ENCODE results near the gene PALM.
"Not testable (repeated sequence)": the region's sequence is repeated elsewhere in the genome, so short reads cannot be mapped to it uniquely, and the experiment has no call there.

The PALM gene

DNA sequence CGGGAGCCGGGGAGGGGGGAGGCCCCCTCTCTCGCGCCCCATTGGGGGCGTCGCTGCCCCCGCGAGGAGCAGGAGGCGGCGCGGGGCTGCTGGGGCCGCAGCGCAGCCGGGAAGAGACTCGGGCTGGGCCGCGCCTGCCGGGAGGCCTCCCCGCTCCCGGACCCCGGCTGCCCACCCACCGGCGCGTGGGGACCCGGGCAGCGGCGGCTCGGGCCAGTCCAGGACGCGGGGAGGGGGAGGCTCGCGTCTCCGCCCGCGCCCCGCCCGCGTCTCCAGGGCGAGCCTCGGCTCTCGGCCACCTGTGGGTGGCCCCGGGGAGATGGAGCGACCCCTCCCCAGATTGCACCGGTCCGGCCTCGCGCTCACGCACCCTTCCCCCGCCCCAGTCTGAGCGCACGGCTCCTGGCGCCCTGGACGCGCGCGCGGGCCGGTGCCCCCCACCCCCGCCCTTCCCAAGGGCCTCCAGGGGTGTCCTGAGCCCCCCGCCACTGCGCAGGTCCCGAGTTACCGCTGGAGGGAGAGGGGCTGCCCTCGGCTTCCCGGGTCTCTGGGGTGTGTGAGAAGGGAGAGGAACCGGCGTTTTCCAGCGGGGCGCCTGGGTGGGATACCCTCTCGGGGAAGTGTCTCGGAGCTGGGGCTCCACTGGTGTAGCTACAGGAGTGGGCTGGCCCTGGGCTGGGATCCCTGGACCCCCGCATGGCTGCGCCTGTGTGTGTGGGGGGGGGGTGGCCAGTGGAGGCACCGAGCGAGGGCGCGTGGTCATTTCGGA lies 645 bp downstream of the PALM start:
- no peak for DNase-seq

GRCh38 chr19:709965-710571 lies 1.3 kb downstream of the PALM start:
- DNase-seq: no peak

DNA sequence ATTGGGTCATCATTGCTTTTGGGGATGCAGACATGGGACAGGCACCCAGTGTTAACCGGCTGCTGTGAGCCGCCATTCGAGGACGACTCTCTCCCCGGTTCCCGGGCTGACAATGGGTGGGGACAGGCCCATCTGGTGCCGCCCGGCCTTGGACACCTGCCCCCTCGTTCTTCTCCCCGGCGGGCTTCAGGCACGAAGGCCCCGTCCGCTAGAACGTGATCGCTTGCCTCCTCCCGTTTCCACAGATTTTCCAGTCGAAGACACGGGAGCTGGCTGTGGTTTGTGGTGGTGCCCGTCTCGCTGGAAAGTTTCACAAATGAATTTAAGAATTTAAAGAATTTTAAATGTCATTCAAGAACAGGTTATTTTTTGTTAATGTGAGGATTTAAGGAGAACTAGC lies 2.0 kb downstream of the PALM start:
- DNase-seq: no peak

- no peak for DNase-seq
Observed at GRCh38 chr19:711254-711653, 2.5 kb downstream of the PALM start.

- DNase-seq: no peak
Observed at GRCh38 chr19:715347-715746, 6.6 kb downstream of the PALM start.

DNA sequence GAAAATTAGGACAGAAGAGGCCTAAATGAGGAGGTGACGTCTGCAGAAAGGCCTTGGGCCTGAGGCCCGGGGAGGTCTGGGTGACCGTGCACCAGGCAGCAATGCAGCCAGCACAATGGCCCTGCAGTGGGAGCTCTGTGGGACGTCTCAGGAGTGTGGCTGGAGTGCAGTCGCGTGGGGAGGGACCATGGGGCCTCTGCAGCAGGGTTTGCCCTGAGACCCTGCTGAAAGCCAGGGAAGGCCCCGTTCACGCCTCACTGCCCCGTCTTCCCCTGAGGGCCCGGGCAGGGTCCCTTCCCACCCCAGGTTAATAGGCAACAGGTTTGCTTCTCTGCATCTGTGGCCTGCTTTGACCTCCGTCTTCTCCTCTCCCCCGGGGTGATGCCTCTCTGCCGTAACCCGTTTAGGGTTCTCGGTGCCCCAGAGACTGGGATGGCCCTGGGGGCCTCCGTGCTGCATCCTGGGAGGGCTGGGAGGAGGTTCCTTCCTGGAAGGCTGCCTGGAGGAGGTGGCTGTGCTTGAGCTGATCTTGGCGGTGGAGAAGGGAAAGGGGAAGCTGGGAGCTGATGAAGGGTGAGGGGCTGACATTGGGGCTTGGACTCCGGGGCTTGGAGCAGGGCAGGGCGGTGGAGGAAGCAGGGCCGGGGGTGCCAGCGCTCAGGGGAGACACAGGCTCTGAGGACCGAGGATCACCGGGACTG lies 9.7 kb downstream of the PALM start:
- DNase-seq: no peak

DNA sequence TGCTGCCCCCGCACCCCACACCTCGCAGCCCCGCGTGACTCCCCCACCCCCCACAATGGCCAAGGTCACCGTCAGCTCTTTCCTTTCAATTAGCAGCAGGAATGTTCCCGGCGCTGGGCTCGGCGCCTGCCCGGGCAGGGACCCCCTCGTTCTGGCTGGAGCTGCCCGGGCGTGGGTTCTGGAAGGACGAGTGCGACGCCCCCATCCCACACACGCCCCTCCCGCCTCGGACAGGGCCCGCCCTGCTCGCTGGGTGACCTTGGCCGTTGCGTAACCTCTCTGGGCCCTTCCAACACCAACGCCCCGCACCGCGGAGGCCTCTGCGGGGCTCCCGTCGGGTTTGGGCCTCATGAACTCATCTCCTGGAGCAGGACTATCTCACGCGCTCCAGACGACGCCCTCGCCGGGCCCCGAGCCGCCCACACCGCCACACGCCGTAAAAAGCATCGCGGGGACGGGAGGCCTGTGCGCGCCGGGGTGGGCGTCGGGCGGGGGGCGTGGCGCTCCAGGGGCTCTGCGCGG lies 10.3 kb downstream of the PALM start:
- no peak for DNase-seq

GRCh38 chr19:719636-720344 lies 11.1 kb downstream of the PALM start:
- no peak for DNase-seq

- DNase-seq: no peak
Observed at GRCh38 chr19:720345-721160, 11.8 kb downstream of the PALM start.

GRCh38 chr19:722553-723101 lies 13.9 kb downstream of the PALM start:
- DNase-seq: no peak

DNA sequence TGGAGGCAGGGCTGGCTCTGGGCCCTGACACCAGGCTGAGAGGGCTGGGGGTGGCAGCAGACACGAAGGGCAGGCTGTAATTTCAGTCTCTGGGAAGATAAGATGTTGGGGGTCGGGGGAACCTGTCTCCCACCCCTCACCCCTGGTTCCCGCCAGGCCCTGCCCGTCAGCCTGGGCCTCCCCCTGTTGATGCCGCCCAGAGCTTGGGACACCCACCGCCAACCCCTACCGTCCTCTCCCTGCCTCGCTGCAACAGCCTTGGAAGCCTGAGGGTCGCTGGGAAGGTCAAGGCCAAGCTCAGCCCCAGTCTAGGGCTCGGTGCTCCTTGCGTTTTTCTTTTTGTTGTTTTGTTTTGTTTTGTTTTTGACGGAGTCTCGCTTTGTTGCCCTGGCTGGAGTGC lies 14.5 kb downstream of the PALM start:
- no peak for DNase-seq

DNA sequence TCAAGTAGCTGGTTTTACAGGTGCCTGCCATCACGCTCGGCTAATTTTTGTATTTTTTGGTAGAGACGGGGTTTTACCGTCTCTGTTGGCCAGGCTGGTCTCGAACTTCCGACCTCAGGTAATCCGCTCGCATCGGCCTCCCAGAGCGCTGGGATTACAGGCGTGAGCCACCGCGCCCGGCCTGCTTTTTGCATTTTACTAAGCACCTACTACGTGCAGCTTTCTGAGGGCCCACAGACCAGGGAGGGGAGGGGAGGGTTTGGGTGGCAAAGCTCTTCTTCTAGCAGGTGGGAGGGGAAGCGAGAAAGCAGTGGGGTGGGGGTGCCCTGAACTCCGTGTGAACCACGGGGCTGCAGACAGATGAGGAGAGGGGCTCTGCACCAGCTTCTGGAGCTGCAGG lies 15.0 kb downstream of the PALM start:
- DNase-seq: no peak

DNA sequence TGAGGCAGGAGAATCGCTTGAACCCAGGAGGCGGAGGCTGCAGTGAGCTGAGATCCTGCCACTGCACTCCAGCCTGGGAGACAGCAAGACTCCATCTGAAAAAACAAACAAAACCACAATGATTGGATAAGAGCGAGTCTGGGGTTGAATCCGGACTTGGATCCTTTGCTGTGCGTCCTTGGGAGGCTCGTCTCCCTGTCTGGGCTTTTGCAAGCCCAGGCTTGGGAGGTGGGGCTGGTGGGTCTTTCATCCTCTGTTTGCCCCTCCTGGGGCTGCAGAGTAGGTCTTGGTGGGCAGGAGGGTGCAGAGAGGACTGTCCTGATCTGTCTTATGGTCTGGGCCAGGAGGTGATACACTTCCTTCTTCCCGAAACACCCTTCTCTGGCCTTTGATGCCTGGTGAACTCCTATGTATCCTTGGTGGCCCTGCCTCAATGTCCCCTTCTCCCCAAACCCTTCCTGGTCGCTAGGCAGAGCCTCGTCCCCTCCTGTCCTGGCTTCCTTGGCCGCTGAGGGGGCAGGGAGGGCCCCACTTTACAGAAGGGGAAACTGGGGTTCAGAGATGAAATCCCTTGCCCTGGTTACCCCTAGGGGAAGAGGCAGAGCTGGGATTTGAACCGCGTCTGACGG lies 16.8 kb downstream of the PALM start:
- DNase-seq: no peak

- DNase-seq: no peak
Observed at GRCh38 chr19:726993-727956, 18.5 kb downstream of the PALM start.

DNA sequence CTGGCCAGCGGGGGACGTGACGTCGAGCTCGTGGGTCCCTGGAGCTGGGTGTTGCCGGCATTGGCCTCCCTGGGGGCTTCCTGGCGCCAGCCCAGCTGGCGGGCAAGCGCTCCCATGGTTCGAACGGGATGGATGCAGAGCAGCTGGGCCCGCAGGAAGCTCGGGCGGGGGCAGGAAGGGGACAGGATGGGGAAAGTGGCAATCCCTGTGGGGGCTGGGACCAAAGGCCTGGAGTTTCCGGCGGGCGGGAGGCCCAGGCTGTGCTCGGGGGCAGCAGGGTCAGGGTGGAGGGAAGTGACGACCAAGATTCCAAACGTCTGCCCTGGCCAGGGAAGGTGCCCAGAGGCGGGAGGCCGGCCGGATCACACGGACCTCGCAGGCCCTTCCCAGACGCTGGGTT lies 19.3 kb downstream of the PALM start:
- DNase-seq: no peak

DNA sequence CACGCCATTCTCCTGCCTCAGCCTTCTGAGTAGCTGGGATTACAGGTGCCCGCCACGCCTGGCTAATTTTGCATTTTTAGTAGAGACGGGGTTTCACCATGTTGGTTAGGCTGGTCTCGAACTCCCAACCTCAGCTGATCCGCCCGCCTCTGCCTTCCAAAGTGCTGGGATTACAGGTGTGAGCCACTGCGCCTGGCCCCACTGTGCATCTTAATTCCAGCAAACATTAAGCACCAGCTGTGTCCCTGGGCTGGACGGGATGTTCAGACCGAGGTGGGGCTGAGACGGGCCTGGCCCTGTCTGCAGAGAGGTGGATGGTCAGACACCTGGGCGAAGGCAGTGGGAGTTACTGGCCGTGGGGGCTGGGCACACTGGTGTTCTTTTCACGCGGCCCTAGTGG lies 20.8 kb downstream of the PALM start:
- DNase-seq: not testable (repeated sequence)

DNA sequence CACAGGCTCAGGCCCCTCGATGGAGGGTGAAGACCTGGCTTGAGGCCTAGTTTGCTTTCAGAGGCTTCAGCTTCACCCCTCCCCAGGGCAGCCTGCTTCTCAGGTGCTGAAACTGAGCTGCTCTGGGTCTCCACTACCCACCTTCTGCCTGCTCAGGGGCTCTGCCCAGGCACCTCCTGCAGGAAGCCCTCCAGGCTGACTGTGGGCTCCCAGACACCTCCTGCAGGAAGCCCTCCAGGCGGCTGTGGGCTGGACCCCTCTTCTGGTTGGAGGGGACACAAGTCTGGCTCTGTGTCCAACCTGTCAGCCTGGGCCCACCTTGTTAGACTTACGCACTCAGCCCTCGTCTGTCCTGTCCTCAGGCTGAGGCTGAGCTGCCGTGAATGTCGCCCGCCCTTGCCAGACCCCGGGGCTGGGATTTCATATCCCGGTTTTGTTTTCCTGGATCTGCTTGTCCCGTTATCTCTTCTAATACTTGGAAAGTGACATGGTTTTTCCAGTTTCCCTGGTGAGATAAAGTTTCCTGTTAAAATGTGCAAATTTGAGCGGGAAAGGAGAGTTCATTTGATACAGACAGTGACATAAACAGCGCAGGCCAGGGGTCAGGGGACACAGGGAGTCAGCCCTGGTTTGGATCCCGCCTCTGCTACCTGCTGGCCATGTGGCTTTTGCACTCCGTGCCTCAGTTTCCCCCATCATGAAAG lies 21.4 kb downstream of the PALM start:
- DNase-seq: no peak

- no peak for DNase-seq
Observed at GRCh38 chr19:731000-731399, 22.3 kb downstream of the PALM start.
